Esophagus muscularis mucosa (tissue), 3 donors: ENCODE data around the gene PSMB7.

ENCODE experiments used
- EP300 ChIP-seq: sonication (generic); formaldehyde crosslinking; IDR thresholded peaks from one replicate; pipeline ENCODE4 v1.6.1; 2017; ENCODE audit warnings: antibody characterized with exemption
- TF ChIP-seq, protein P1 (sequence below), 3 experiments: fragments of 200-600 bp in 2 of 3; fragments of 450-650 bp in 1 of 3; sonication (generic) in 2 of 3; IDR thresholded peaks; one replicate each; pipeline ENCODE4 v1.5.1; 2017 to 2019; ENCODE audit warnings: antibody characterized with exemption in 3 of 3, mild to moderate bottlenecking in 2 of 3, moderate library complexity in 1 of 3

DNA sequence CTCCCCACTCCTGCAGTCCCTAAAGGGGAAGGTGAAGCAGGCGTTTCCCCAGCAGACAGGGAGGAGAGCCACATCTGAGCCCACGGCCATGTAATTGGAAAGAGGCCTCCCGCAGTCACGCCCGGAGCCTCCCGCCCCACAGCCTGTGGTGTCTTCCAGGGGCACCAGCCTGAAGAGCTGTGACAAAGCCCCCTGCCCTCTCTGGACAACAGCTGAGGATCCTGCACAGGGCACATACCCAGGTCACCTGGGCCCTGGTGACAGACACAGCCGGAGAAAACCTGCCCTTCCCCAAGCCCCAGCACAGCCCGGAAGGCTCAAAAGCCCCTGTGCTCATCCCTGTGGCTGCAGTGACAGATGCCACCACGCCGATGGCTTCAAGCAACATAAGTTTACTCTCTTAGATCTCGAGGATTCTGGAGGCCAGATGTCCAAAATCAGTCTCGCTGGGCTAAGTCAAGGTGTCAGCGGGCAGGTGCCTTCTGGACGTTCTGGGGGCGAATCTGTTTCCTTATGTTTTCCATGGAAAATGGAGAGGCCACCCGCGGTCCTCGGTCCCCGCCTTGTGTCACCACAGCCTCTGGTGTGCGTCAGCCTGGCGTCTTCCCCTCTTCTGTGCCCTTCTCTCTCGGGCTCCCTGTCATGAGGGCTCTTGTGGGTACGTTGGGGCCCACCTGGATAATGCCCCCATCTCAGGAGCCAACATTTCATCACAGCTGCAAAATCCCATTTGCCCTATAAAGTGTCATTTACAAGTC is 71.5 kb downstream of the PSMB7 start:
- TF ChIP-seq EP300 = no peak
- TF ChIP-seq, protein P1, sequence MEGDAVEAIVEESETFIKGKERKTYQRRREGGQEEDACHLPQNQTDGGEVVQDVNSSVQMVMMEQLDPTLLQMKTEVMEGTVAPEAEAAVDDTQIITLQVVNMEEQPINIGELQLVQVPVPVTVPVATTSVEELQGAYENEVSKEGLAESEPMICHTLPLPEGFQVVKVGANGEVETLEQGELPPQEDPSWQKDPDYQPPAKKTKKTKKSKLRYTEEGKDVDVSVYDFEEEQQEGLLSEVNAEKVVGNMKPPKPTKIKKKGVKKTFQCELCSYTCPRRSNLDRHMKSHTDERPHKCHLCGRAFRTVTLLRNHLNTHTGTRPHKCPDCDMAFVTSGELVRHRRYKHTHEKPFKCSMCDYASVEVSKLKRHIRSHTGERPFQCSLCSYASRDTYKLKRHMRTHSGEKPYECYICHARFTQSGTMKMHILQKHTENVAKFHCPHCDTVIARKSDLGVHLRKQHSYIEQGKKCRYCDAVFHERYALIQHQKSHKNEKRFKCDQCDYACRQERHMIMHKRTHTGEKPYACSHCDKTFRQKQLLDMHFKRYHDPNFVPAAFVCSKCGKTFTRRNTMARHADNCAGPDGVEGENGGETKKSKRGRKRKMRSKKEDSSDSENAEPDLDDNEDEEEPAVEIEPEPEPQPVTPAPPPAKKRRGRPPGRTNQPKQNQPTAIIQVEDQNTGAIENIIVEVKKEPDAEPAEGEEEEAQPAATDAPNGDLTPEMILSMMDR (IDR thresholded peaks at IDR 0.05) = no peak
